ENCODE results near the gene PLAA. TPM values are rescaled to one million over a fixed set of nuclear protein-coding genes. Genes with fewer than 3 reads are reported as not detected.

The PLAA gene
- 48.2 and 61.1 TPM in 2 replicates for total RNA-seq

DNA sequence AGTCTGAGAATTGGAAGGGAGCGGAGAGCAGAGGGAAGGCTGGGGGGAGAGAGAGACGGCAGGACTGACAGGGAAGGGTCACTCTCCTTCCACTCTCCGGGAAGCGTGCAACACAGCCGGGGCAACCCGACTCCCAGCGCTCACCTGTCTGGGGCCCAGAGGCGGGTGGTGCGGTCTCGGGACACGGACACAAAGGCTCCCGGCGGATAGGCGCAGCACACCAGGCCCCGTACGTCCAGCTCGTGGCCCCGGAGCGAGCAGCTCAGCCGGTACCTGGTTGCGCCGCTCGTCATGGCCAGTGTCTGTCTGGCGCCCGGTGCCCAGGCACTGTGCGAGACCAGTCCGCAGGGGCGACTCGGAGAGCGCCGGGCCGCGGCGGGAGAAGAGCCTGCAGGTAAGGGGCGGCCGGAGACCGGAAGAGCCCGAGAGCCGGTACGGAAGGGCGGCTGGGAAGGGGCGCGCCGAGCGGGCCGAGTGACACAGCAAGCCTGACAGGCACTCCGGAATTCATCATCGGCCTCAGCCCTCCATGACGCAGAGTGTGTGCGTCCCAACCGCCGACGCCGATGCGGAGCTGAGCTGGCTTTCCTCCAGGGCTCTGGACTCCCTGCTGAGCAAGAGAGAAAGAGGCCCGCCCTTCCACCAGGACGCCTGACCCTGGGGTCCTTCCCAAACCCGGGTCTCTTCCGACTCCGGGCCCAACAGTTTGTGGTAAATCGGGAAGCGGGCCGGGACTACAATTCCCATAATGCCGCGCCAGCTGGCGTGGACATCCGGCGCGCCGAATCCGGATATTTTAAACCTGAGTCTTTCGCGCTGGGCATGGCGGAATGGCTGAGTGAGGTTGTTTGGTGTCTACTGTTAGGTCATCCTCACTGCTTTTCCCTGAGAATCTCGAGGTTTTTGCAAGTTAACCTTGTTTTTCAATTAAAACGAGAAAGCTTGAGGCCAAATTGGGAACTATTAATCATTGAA, at the start of gene PLAA:
PLAA (minus strand) TSS at position 490 of the 975 bp plus-strand sequence; CDS start at position 293, 197 bp downstream.
- peak; percentile 93 for DNase-seq

DNA sequence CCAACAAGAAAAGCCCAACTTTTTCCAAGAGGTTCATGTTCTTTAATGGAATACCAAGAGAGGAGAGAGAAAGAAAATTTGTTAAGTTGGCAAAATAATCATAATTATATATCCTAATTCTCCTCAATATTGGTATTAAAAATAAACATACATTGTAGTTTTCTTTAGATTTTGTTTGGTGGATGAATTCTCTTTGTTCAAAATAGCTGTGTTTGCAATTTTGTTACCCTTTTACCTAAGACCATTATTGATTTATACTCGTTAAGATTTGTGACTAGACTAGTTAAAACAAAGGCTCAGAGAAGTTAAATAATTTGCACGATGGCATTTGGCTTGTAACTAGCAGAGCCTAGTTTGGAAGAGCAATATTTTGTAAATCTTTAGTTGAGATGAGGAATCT, 48.8 kb upstream of the PLAA start:
- no peak for DNase-seq

DNA sequence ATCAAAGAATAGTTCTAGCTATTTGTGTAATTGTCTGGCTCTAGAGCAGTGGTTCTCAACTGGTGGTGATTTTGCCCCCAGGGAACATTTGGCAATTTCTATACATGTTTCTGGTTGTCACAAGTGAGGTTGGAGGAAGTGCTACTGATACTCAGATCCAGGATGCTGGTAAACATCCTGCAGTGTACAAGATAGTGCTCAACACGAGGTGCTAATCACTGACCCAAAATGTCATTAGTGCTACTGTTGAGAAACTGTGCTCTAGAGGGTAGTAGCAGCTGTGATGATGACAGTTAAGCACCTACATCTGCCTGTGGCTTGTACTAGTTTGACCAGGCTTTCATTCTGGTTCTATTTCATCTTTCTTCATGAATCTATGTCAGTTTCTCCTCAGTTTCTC, 36.3 kb upstream of the PLAA start:
- no peak for DNase-seq

DNA sequence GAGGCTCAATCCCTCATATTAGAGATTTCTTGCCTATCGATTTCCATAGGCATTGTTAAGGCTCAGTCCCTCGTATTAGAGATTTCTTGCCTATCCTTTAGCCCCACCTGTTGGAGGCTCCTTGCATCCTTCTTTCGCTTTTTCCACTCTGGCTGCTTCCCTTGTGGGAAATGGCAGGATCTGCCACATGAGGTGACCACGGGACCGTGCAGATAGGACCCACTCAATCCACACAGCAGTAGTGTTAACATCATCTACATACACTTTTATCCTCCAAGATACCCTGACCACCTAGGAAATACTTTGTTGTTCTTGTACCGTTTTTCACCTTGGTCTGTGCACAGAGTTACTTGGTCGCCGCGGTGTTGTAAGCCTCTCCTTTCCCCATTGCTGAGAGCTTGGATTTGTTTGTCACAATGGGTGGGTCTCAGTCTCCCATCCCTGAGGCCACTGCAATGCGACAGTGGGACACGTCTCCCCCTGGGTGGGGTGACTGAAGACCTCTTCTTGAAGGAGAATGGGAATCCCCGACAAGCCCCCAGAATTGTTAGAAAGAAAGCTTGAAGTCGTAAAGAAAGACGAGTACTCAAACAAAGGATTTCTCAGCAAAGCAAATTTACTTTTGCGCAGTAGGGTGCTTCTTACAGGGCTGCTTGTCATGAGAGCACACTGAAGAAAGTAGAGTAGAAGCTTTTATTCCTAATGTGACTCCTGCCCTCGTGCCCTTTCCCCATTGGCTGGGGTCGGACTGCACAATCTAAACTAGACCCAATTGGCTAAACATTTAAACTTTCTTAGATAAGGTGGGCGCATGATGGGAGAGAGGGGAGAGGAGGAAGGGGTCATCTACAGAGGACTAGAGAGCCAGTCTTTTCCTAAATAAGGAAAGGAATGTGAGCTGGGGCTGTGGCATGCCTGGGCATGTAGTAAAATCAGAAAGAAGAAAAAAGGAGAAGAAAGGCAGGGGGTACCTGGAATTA, 29.0 kb upstream of the PLAA start:
- peak; percentile 73 for DNase-seq

DNA sequence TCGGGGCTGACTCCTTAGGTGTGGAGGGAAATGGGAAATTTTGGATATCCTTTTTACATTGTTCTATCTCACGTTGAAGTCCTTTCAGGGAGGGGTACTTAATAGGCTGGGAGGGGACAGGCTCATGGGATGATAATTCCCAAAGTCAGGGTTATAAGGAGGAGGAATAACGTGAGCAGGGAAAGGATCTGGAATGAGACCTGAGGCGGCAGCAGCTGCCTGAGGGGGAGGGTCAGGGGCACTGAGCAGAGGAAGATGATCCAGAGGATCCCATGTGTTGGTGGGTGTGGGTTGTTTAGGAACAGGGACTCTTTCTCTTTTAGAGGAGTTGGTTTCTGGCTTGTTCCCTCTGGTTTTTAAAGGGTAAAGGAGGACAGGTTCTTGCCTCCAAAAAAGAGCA, 27.9 kb upstream of the PLAA start:
- no peak for DNase-seq

DNA sequence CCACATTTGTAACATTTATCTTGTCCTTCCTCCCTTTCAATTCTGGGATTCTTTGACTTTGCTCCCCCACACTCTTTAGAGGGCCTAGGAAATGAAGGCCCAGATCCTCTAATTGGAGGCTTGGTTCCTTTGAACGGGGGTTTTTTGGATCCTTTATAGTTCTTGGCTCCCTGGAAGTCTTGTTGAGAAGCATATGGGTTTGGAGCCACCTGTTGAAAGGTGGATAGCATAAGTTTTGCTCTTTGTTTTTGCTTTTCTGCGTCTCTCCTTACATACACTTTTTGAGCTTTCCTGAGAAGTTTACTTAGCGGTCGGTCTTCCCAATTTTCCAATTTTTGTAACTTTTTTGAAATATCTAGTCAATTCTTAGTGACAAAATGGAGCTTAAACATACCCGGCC, 26.9 kb upstream of the PLAA start:
- no peak for DNase-seq

DNA sequence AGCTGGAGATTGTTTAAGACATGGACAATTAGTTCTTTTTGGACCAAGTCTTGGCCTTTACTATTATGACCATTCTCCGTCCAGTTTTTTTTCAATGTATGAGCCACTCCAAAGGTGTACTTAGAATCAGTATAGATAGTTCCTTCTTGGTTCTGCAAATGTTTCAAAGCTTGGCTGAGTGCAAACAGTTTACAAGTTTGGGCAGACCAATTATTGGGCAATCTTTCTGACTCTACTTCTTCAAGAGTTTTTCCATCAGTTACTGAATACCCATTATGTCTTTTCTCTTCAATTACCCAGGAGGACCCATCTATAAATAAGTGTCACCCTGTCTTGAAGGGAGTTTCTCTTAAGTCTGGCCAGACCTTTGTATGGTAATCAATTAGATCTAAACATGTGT, 24.7 kb upstream of the PLAA start:
- DNase-seq, result no peak

DNA sequence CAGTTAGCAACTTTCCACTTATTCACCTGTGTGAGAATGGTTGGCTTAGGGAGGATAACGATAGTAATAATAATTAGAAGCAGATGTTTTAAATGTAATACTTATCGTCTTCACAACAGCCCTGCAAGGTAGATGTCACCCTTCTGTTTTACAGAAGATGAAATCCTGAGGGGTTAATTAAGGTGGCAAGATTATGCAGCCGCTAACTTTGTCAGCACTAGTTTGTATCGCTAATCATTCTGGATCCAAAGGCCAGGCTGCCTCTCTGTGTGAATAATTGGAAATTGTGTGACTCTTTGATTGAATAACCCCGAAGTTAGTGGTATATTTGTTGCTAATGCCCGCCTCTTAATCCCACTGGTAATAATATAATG, 9.8 kb upstream of the PLAA start:
- no peak for DNase-seq

DNA sequence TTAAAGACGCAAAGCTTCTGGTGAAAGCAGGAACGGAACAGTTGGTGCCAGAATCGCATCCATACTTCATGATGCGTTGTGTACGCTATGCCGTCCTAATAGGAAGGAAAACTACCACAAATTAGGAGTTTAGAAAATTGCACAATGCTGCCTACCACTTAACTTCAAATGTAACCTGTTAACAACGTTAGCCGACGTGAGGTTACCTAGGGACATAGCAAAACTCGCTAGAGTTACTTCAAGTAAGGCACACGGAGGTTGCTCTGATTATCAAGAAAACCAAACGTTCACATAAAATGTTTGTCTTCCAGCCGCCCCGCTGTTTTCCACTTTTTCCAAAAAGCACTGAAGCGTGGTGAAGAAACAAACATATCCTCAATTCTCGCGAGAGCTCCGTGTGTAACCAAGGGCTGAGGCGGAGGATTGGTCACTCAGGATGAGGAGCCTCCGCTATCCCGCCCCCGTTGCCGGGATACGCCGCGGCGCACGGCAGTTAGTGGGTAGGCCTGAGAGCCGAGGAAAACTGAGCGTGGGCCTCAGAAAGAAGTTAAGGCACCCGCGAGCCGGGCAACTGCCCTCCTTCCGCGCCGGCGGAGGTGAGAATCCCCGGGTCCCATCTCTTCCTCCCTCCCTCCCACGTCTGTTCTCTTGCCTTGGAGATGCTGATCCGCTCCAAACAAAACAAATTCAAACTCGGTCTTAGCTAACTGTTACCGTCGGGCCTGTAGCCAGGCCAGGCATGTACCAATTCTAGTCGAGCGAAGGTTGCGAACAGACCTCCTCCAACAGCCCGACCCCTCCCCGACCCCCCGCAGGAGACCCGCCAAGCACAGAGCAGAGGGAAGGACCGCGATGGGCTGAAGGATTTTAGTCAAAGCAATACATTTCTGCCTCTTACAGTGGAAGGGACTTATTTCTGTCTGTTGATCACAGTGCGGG, 9.1 kb upstream of the PLAA start, which contains the start of gene IFT74:
IFT74 (plus strand) TSS at position 492 of the 939 bp plus-strand sequence. CDS start 5,556 bp downstream, outside the sequence.
- DNase-seq, result peak; percentile 99

DNA sequence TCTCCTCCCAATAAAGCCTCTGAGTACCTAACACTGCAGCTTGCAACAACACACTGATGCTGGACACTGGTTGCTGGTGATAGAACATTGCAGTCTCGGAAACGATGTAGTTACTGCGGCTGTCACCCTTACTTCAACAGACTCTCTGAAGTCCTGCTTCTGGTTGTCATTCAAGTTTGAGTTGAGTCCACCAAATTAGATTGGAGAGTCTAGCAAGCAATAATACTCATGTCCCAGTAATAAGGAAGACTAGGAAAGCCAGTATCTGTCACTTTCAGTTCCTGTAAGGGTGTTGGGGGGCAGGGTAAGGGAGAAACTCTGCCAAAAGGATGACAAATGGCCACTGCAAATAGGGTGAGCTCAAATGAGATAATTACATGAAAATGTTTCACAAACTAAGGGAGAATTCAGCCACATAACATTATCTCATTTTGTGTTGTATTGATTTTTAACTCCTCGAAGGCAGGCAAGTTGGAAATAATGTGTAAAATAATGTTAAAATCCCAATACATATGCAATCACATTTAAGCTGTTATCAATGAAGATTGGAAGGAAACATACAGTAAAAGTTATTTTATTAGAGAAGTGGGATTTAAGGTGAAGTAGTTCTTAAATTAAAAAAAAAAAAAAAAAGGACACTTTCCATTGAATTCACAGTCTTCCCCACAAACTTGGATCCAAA, 8.3 kb upstream of the PLAA start:
- DNase-seq, result no peak

DNA sequence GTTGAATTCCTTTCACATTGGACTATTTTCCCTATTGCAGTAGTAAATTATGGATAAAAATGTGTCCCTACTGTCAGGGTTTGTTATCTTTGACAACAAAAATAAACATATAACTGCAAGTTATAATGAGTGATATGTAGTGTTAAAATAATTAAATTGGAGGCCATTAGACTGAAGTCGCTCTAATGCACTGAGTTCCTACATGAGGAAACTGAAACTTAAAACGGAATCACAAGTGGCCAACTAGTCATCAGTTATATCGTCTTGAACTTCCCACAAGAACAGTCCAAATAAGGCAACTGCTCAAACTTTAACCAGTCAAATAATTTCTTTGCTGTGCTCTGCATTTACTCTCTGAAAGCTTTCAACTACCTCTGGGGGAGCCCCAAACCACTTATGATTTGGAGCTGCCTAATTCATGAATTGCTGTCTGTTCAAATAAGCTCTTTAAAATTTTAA, 7.0 kb upstream of the PLAA start:
- no peak for DNase-seq

DNA sequence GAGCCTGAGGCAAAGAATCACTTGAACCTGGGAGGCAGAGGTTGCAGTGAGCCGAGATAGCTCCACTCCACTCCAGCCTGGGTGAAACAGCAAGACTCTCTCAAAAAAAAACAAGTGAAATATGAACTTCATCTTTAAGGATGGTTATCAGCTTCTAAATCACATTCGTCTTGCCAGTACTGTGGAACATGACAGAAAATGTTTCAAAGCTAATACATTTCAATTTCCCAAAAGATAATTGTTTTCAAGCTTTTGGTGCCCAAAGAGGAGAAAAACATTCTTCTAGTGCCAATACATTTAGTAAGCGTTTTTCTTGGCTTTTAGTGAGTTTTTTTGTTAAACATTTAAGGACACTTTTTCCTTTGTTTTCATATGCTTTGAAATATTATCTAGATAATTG, 4.8 kb upstream of the PLAA start:
- no peak for DNase-seq

DNA sequence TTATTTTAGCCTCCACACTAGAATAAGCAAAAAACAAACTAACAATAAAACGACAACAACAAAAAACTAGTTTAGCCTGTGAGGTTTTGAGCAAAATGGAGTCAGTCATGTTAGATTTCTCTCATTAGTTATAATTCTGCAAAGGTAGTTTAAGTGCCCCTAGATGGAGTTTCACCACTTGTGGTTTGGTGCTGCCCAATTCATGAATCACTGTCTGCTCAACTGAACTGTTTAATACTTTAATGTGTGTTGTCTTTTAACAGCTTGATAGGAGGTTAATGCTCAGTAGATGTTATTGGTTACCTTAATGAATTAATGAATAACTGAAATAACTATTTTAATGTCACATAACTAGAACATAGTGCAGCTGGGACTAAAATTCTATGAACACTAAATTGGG, 3.5 kb upstream of the PLAA start:
- DNase-seq, result no peak

DNA sequence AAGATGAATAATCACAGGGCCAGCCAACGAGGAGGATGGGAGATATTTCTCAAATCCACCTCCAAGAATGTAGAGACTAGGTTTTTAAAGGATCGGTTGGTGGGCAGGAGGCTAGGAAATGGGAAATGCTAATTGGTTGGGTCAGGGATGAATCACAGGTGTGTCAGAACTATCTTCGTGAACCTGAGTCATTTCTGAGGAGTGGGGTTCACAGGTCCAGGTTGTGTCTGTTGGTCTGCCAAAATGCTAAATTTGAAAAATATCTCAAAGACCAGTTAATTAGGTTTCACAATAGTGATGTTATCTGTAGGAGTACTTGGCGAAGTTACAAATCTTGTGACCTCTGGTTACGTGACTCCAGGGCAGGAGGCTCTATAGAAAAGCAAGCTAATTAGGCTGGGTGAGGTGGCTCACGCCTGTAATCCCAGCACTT, 2.6 kb upstream of the PLAA start:
- DNase-seq, result no peak

DNA sequence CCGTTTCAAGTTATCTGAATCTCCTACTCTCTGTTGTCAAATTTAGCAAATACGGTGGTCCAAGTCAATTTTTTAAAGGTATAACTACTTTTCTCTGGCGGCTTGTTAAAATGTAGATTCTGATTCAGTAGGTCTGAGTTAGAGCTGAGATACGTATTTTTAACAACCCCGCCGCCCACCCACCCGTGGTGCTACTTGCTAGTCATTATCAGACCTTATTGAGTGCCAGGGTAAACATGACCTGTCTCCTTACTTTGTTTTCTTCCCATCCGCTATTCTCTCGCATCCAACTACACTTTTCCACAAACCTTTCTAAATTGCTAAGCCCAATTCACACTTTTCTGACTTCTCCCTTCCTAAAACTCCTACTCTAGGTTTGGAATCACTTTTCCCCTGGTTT, 694 bp upstream of the PLAA start:
- DNase-seq, result peak; percentile 29

DNA sequence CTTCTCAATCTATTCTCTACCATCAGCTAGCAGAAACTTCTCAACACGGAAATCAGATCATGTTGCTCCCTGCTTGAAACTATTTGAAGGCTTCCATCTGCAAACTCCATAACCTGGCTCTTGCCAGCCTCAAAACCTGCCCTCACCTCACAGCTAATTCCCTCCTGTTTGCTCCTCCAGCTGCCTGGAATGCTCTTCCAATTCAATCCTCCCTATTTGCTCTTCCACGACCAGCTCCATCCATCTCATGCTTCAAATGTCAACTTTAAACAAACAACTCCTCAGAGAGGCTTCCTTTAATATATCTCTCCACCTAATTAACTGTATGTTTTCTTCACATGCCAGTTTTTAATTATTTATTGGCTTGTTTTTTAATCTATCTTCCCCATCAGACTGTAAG, 1.5 kb downstream of the PLAA start:
- DNase-seq, result no peak

DNA sequence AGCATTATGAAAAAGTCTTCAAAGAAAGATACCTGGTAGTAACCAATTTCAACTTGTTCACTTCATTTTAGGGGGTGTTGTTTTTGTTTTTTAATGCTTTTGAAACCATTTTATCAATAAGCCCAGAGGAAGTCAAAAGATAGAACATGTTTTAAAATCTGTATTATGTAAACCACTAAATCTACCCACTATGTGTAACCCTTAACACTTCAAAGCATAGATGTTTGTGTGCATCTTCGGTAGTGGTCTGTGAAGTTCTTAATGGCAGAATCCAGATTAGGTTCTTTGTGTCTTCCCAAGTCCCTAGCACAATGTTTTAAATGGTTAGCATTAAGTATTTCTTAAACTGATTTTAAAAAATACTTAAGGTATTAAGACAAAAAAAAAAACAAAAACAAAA, 6.3 kb downstream of the PLAA start:
- DNase-seq, result no peak

DNA sequence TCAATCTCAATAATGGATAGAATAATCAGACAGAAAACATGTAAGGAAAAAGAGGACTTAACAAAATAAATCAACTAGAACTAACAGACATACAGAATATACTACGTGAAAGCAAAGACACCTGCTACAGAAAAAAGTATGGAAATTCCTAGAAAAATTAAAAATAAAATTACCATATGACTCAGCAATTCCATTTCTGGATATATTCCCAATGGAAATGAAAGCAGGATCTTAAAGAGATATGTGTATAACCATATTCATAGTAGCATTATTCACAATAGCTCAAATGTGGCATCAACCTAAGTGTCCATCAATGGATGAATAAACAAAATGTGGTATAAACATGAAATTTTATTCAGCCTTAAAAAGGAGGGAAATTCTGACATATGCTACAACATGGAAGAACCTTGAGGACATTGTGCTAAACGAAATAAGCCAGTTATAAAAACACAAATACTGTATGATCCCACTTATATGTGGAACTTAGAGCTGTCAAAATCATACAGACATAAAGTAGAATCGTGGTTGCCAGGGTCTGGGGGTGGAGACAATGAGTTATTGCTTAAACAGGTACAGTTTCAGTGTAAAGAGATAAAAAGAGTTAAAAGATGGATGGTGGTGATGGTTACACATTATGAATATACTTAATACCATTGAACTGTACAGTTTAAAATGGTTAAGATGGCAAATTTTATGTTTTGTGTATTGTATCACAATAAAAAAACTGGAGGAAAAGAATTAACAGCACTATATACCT, 6.9 kb downstream of the PLAA start:
- no peak for DNase-seq

DNA sequence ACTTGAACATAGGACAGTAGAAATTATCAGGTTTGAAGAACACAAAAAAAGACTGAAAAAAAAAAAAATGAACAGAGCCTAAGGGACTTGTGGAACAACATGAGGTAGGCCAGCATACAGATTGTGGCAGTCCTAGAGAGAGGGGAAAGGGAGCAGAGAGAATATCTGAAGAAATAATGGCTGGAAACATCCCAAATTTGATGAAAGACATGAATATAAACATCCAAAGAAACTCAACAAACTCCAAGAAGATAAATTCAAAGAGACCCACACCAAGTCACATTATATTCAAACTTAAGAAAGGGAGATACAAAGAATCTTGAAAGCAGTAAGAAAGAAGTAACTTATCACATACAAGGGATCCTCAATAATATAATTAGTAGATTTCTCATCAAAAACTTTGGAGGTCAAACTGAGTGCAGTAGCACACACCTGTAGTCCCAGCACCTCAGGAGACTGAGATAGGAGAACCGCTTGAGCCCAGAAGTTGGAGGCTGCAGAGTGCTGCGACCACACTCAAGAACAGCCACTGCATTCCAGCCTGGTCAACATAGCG, 9.1 kb downstream of the PLAA start:
- no peak for DNase-seq

DNA sequence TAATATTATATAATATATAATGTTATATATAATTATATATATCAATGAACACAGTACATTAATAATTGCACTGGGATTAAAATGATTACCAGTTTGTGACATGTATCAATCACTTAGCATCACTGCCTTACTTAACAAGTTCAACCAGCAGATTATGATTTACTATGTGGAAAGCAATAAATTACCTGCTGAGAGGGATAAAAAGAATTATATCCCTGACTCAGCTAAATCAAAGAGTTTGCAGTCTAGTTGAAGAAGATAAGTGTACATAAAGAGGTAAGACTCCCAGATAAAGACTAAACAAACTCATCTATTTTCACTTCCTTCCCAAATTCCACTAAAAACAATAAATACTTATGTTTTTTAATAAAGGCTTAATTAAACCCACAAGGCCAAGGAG, 11.2 kb downstream of the PLAA start:
- no peak for DNase-seq

Data from dermis blood vessel endothelial cell (primary cell).